ENCODE data around the gene BANF1. TPM values are rescaled to one million over a fixed set of nuclear protein-coding genes. Genes with fewer than 3 reads are reported as not detected.

Gene BANF1
- total and polyA plus RNA-seq, 9 of the 15 experiments (the other 6 are each of a cell fraction or from before 2014, with no cell fraction given), result 108 to 651 (median 263) TPM

GRCh38 chr11:66051766-66052663 lies 49.7 kb downstream of the BANF1 start, which contains the start of gene SF3B2 (continued):
- TF ChIP-seq, protein P1, sequence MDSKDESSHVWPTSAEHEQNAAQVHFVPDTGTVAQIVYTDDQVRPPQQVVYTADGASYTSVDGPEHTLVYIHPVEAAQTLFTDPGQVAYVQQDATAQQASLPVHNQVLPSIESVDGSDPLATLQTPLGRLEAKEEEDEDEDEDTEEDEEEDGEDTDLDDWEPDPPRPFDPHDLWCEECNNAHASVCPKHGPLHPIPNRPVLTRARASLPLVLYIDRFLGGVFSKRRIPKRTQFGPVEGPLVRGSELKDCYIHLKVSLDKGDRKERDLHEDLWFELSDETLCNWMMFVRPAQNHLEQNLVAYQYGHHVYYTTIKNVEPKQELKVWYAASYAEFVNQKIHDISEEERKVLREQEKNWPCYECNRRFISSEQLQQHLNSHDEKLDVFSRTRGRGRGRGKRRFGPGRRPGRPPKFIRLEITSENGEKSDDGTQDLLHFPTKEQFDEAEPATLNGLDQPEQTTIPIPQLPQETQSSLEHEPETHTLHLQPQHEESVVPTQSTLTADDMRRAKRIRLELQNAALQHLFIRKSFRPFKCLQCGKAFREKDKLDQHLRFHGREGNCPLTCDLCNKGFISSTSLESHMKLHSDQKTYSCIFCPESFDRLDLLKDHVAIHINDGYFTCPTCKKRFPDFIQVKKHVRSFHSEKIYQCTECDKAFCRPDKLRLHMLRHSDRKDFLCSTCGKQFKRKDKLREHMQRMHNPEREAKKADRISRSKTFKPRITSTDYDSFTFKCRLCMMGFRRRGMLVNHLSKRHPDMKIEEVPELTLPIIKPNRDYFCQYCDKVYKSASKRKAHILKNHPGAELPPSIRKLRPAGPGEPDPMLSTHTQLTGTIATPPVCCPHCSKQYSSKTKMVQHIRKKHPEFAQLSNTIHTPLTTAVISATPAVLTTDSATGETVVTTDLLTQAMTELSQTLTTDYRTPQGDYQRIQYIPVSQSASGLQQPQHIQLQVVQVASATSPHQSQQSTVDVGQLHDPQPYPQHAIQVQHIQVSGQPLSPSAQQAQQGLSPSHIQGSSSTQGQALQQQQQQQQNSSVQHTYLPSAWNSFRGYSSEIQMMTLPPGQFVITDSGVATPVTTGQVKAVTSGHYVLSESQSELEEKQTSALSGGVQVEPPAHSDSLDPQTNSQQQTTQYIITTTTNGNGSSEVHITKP (IDR thresholded peaks at IDR 0.05; ENCODE audit: partially characterized antibody), result peak; percentile 58
- TF ChIP-seq RNF2 (IDR thresholded peaks at IDR 0.05), result peak; percentile 78
- TF ChIP-seq C11orf30 (IDR thresholded peaks at IDR 0.05; ENCODE audit: low read depth), result peak; percentile 97
- TF ChIP-seq CXXC5 (CRISPR knock-in tag; IDR thresholded peaks at IDR 0.05), result peak; percentile 99
- no peak for TF ChIP-seq BCLAF1 (IDR thresholded peaks at IDR 0.05; ENCODE audit: borderline replicate concordance in 1 of 2, control insufficient read depth in 1 of 2, low read depth in 2 of 2, low read length in 1 of 2)
- TF ChIP-seq YY1 (IDR thresholded peaks at IDR 0.05; ENCODE audit: borderline replicate concordance in 1 of 3, control insufficient read depth in 1 of 3, extremely low read depth in 1 of 3, insufficient read depth in 3 of 3, insufficient read length in 1 of 3, insufficient replicate concordance in 2 of 3, low read depth in 1 of 3, low read length in 2 of 3), result peak; percentile 78 to 95 (median 92)
- TF ChIP-seq RFX7 (CRISPR knock-in tag; IDR thresholded peaks at IDR 0.05), result no peak
- TF ChIP-seq CEBPG (CRISPR knock-in tag; IDR thresholded peaks at IDR 0.05), result 0 out of 2 replicates have a peak, but pooled peaks have one; percentile 9
- TF ChIP-seq CEBPG (tag; conservative IDR thresholded peaks at IDR 0.05 in 1 of 2, IDR thresholded peaks at IDR 0.05 in 1 of 2), result no peak
- TF ChIP-seq ZNF431 (CRISPR knock-in tag; IDR thresholded peaks at IDR 0.05), result 0 out of 2 replicates have a peak, but pooled peaks have one; percentile 53
- peak; percentile 94 for TF ChIP-seq POLR2A (conservative IDR thresholded peaks at IDR 0.05)
- TF ChIP-seq, protein P2, sequence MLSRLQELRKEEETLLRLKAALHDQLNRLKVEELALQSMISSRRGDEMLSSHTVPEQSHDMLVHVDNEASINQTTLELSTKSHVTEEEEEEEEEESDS (CRISPR knock-in tag; IDR thresholded peaks at IDR 0.05), result no peak
- peak in 1 of 2 experiments; percentile 44; a peak in 1 of 4 replicates for TF ChIP-seq NONO (IDR thresholded peaks at IDR 0.05; ENCODE audit: low read depth in 2 of 2, low read length in 1 of 2)
- TF ChIP-seq, protein P3, sequence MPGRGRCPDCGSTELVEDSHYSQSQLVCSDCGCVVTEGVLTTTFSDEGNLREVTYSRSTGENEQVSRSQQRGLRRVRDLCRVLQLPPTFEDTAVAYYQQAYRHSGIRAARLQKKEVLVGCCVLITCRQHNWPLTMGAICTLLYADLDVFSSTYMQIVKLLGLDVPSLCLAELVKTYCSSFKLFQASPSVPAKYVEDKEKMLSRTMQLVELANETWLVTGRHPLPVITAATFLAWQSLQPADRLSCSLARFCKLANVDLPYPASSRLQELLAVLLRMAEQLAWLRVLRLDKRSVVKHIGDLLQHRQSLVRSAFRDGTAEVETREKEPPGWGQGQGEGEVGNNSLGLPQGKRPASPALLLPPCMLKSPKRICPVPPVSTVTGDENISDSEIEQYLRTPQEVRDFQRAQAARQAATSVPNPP (IDR thresholded peaks at IDR 0.05; ENCODE audit: borderline replicate concordance, insufficient read depth, insufficient read length), result no peak
- peak; percentile 63 for TF ChIP-seq FUS (optimal IDR thresholded peaks at IDR 0.05; ENCODE audit: low read depth, low read length)
- TF ChIP-seq ZZZ3 (IDR thresholded peaks at IDR 0.05), result no peak
- no peak for TF ChIP-seq FOXA1 (IDR thresholded peaks at IDR 0.05; ENCODE audit: borderline replicate concordance)
- 0 out of 2 replicates have a peak, but pooled peaks have one; percentile 6 for TF ChIP-seq ZBED1 (IDR thresholded peaks at IDR 0.05)
